Measurements from ENCODE around the gene KCTD14.
"Not testable (repeated sequence)": the region's sequence is repeated elsewhere in the genome, so short reads cannot be mapped to it uniquely, and the experiment has no call there.

DNA sequence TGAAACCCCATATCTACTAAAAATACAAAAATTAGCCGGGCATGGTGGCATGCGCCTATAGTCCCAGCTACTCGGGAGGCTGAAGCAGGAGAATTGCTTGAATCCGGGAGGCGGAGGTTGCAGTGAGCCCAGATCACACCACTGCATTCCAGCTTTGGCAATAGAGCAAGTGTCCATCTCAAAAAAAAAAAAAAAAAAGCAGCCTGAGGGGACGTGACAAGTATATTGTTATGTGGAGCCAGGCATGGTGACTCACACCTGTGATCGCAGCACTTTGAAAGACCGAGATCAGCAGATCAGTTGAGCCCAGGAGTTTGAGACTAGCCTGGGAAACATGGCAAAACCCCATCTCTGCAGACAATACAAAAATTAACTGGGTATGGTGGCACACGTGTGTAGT lies 5.3 kb upstream of the KCTD14 start:
- TF ChIP-seq ZFX (IDR thresholded peaks at IDR 0.05; ENCODE audit: borderline replicate concordance): not testable (repeated sequence)
- TF ChIP-seq, protein P1, sequence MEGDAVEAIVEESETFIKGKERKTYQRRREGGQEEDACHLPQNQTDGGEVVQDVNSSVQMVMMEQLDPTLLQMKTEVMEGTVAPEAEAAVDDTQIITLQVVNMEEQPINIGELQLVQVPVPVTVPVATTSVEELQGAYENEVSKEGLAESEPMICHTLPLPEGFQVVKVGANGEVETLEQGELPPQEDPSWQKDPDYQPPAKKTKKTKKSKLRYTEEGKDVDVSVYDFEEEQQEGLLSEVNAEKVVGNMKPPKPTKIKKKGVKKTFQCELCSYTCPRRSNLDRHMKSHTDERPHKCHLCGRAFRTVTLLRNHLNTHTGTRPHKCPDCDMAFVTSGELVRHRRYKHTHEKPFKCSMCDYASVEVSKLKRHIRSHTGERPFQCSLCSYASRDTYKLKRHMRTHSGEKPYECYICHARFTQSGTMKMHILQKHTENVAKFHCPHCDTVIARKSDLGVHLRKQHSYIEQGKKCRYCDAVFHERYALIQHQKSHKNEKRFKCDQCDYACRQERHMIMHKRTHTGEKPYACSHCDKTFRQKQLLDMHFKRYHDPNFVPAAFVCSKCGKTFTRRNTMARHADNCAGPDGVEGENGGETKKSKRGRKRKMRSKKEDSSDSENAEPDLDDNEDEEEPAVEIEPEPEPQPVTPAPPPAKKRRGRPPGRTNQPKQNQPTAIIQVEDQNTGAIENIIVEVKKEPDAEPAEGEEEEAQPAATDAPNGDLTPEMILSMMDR (IDR thresholded peaks at IDR 0.05): not testable (repeated sequence)

Data from 22Rv1 (cell line).